CD4-positive, CD25-positive, alpha-beta regulatory T cell (primary cell): ENCODE results near the gene HDHD5. TPM values are rescaled to one million over a fixed set of nuclear protein-coding genes. Genes with fewer than 3 reads are reported as not detected.

Source experiments
- ATAC-seq, 2 donors: fragments of 150-1000 bp; cut with Tn5 transposase; one replicate each; pipeline ENCODE4 v1.10.0; 2021; ENCODE audit warnings: low read depth in 2 of 2, moderate number of reproducible peaks in 2 of 2, moderate library complexity in 1 of 2
- DNase-seq, 3 donors: peaks; one replicate each; pipeline versions ENCODE4 v3.0.0 to v3.0.0-alpha.2; 2012 to 2022; ENCODE audit warnings: mixed read lengths in 1 of 3
- H3K27ac ChIP-seq: one replicate; pipeline ENCODE4 v1.7.0; 2013; ENCODE audit warnings: mild to moderate bottlenecking, low read length; ENCODE audit not compliant: insufficient read depth, poor library complexity, severe bottlenecking
- H3K27me3 ChIP-seq: one replicate; pipeline ENCODE4 v1.7.0; 2013; ENCODE audit warnings: low read length; ENCODE audit not compliant: control insufficient read depth, insufficient read depth
- H3K36me3 ChIP-seq: one replicate; pipeline ENCODE4 v1.7.0; 2013; ENCODE audit warnings: mild to moderate bottlenecking, low read length, moderate library complexity; ENCODE audit not compliant: control insufficient read depth, insufficient read depth
- H3K4me1 ChIP-seq: 2 replicates; pipeline ENCODE4 v1.7.0; 2013; ENCODE audit warnings: mild to moderate bottlenecking, low read length; ENCODE audit not compliant: insufficient read depth, control insufficient read depth, poor library complexity, severe bottlenecking
- H3K4me3 ChIP-seq: one replicate; pipeline ENCODE4 v1.7.0; 2013; ENCODE audit warnings: low read depth, mild to moderate bottlenecking, low read length, moderate library complexity
- H3K9me3 ChIP-seq, 2 experiments: 1 replicate in 1 of 2; 2 replicates in 1 of 2; pipeline ENCODE4 v1.7.0; 2013; ENCODE audit warnings: low read length in 2 of 2, mild to moderate bottlenecking in 1 of 2, moderate library complexity in 1 of 2; ENCODE audit not compliant: control insufficient read depth in 2 of 2
- H3K27ac Mint-ChIP-seq, 3 donors: one replicate each; pipeline ENCODE4 v1.8.0; 2020 to 2022; ENCODE audit warnings: mild to moderate bottlenecking in 3 of 3, mixed read lengths in 3 of 3, moderate library complexity in 2 of 3
- H3K27me3 Mint-ChIP-seq: one replicate; pipeline ENCODE4 v1.8.0; 2022; ENCODE audit warnings: mild to moderate bottlenecking, mixed read lengths
- H3K36me3 Mint-ChIP-seq: one replicate; pipeline ENCODE4 v1.8.0; 2020; ENCODE audit warnings: mixed read lengths
- H3K4me1 Mint-ChIP-seq, 4 donors: one replicate each; pipeline ENCODE4 v1.8.0; 2020 to 2022; ENCODE audit warnings: mixed read lengths in 4 of 4, mild to moderate bottlenecking in 1 of 4
- H3K4me3 Mint-ChIP-seq, 4 donors: one replicate each; pipeline ENCODE4 v1.8.0; 2020 to 2022; ENCODE audit warnings: mild to moderate bottlenecking in 4 of 4, mixed read lengths in 4 of 4, moderate library complexity in 3 of 4
- H3K9me3 Mint-ChIP-seq, 7 donors: one replicate each; pipeline ENCODE4 v1.8.0; 2020 to 2022; ENCODE audit warnings: mixed read lengths in 7 of 7, mild to moderate bottlenecking in 3 of 7, moderate library complexity in 2 of 7
- polyA plus RNA-seq, 4 donors: library from polyadenylated mRNA; unstranded; fragments of 300-500 nt; fragmentation: Illumina TruSeq; gene quantifications; one replicate each; pipeline ENCODE4 v1.2.3, GENCODE V29; 2021
- total RNA-seq: library from RNA; stranded (reverse); gene quantifications from one replicate; pipeline ENCODE4 v1.2.3, GENCODE V29; 2022

HDHD5 gene
- total and polyA plus RNA-seq, 5 donors from 2014 or later, result 17.7 to 46.8 (median 44.3) TPM

- peak overlapping the region in 3 of 4 donors; percentile 4 to 76 (median 61) for H3K4me3 Mint-ChIP-seq
- DNase-seq, result no peak
Measured at GRCh38 chr22:17097701-17098100, 61.4 kb downstream of the HDHD5 start.

GRCh38 chr22:17097062-17097461, 62.0 kb downstream of the HDHD5 start:
- Mint-ChIP-seq H3K27me3 (no peaks in the 10 kb centered on the region), H3K9me3 (peaks cover 0 to 1% (median 0%) of the 10 kb centered on the region in 7 donors), H3K4me1 (peaks cover 26 to 88% (median 57%) of the 10 kb centered on the region in 4 donors), H3K4me3 (peak overlapping the region in 1 of 4 donors; percentile 36), H3K27ac (peak overlapping the region; percentile 48 to 68 (median 63)), H3K36me3 (peaks cover 38% of the 10 kb centered on the region)
- H3K27me3 ChIP-seq, result no peaks in the 10 kb centered on the region
- DNase-seq, result no peak
- ATAC-seq, result no peak
- H3K9me3 ChIP-seq, result no peaks in the 10 kb centered on the region
- H3K4me1 ChIP-seq, result peaks cover 41% of the 10 kb centered on the region
- no peak overlapping the region for H3K4me3 ChIP-seq
- H3K27ac ChIP-seq, result no peak overlapping the region
- H3K36me3 ChIP-seq, result peaks cover 58% of the 10 kb centered on the region

More at GRCh38 chr22:17097701-17098100, 61.4 kb downstream of the HDHD5 start:
- ATAC-seq, result no peak
- H3K27ac ChIP-seq, result no peak overlapping the region
- Mint-ChIP-seq H3K27ac (peak overlapping the region; percentile 63 to 92 (median 92)), H3K4me1 (peaks cover 22 to 84% (median 53%) of the 10 kb centered on the region in 4 donors), H3K36me3 (peaks cover 42% of the 10 kb centered on the region), H3K27me3 (no peaks in the 10 kb centered on the region), H3K9me3 (peaks cover 0 to 1% (median 0%) of the 10 kb centered on the region in 7 donors)
- H3K36me3 ChIP-seq, result peaks cover 64% of the 10 kb centered on the region
- peaks cover 36% of the 10 kb centered on the region for H3K4me1 ChIP-seq
- no peaks in the 10 kb centered on the region for H3K27me3 ChIP-seq
- no peaks in the 10 kb centered on the region for H3K9me3 ChIP-seq
- no peak overlapping the region for H3K4me3 ChIP-seq

GRCh38 chr22:17096071-17096470, 63.0 kb downstream of the HDHD5 start:
- peaks cover 28% of the 10 kb centered on the region for H3K36me3 Mint-ChIP-seq

GRCh38 chr22:17095538-17095937, 63.5 kb downstream of the HDHD5 start:
- no peak for DNase-seq
- H3K4me1 Mint-ChIP-seq, result peaks cover 31 to 94% (median 66%) of the 10 kb centered on the region in 4 donors
- ATAC-seq, result no peak
- H3K36me3 Mint-ChIP-seq, result peaks cover 27% of the 10 kb centered on the region
- H3K9me3 Mint-ChIP-seq, result peaks cover 0 to 1% (median 0%) of the 10 kb centered on the region in 7 donors
- no peaks in the 10 kb centered on the region for H3K27me3 ChIP-seq
- no peaks in the 10 kb centered on the region for H3K27me3 Mint-ChIP-seq
- no peak overlapping the region for H3K27ac ChIP-seq
- peak overlapping the region in 1 of 4 donors; percentile 25 for H3K4me3 Mint-ChIP-seq
- no peak overlapping the region for H3K4me3 ChIP-seq
- H3K36me3 ChIP-seq, result peaks cover 43% of the 10 kb centered on the region
- no peaks in the 10 kb centered on the region for H3K9me3 ChIP-seq
- H3K27ac Mint-ChIP-seq, result peak overlapping the region in 2 of 3 donors; percentile 67 to 68
- peaks cover 51% of the 10 kb centered on the region for H3K4me1 ChIP-seq

More at GRCh38 chr22:17096071-17096470, 63.0 kb downstream of the HDHD5 start:
- H3K27me3 ChIP-seq, result no peaks in the 10 kb centered on the region
- peaks cover 48% of the 10 kb centered on the region for H3K36me3 ChIP-seq
- peak overlapping the region in 1 of 3 donors; percentile 68 for H3K27ac Mint-ChIP-seq
- H3K9me3 ChIP-seq, result no peaks in the 10 kb centered on the region
- H3K27me3 Mint-ChIP-seq, result no peaks in the 10 kb centered on the region
- no peak overlapping the region for H3K27ac ChIP-seq
- no peak for DNase-seq
- H3K4me3 Mint-ChIP-seq, result peak overlapping the region in 1 of 4 donors; percentile 25
- no peak for ATAC-seq
- peaks cover 0 to 1% (median 0%) of the 10 kb centered on the region in 7 donors for H3K9me3 Mint-ChIP-seq
- H3K4me3 ChIP-seq, result no peak overlapping the region
- H3K4me1 ChIP-seq, result peaks cover 45% of the 10 kb centered on the region
- H3K4me1 Mint-ChIP-seq, result peaks cover 26 to 93% (median 62%) of the 10 kb centered on the region in 4 donors

- no peak for DNase-seq
- no peak overlapping the region for H3K4me3 ChIP-seq
- H3K4me1 Mint-ChIP-seq, result peaks cover 27 to 91% (median 64%) of the 10 kb centered on the region in 4 donors
- no peak overlapping the region for H3K27ac ChIP-seq
- no peak for ATAC-seq
- no peaks in the 10 kb centered on the region for H3K9me3 ChIP-seq
- peaks cover 54% of the 10 kb centered on the region for H3K4me1 ChIP-seq
- H3K27ac Mint-ChIP-seq, result no peak overlapping the region
- peaks cover 11% of the 10 kb centered on the region for H3K36me3 Mint-ChIP-seq
- H3K36me3 ChIP-seq, result peaks cover 18% of the 10 kb centered on the region
- H3K4me3 Mint-ChIP-seq, result peak overlapping the region in 3 of 4 donors; percentile 31 to 37 (median 32)
- no peaks in the 10 kb centered on the region for H3K27me3 Mint-ChIP-seq
- H3K9me3 Mint-ChIP-seq, result peaks cover 0 to 1% (median 0%) of the 10 kb centered on the region in 7 donors
- H3K27me3 ChIP-seq, result no peaks in the 10 kb centered on the region
Measured at GRCh38 chr22:17093081-17093480, 66.0 kb downstream of the HDHD5 start.

- Histone ChIP-seq H3K4me3 (no peak overlapping the region), H3K27me3 (no peaks in the 10 kb centered on the region), H3K36me3 (peaks cover 7% of the 10 kb centered on the region), H3K4me1 (peaks cover 54% of the 10 kb centered on the region), H3K27ac (no peak overlapping the region), H3K9me3 (no peaks in the 10 kb centered on the region)
- Mint-ChIP-seq H3K4me1 (peaks cover 27 to 91% (median 65%) of the 10 kb centered on the region in 4 donors), H3K4me3 (peak overlapping the region in 3 of 4 donors; percentile 39 to 44 (median 43)), H3K36me3 (peaks cover 5% of the 10 kb centered on the region), H3K27me3 (peaks cover under 1% of the 10 kb centered on the region), H3K27ac (peak overlapping the region in 1 of 3 donors; percentile 32), H3K9me3 (peaks cover 0 to 1% (median 0%) of the 10 kb centered on the region in 7 donors)
- DNase-seq, result no peak
- ATAC-seq, result no peak
Measured at GRCh38 chr22:17091851-17092250, 67.2 kb downstream of the HDHD5 start.

- peak overlapping the region; percentile 16 to 65 (median 44) for H3K4me3 Mint-ChIP-seq
- H3K9me3 ChIP-seq, result no peaks in the 10 kb centered on the region
- H3K9me3 Mint-ChIP-seq, result peaks cover 0 to 2% (median 0%) of the 10 kb centered on the region in 7 donors
- H3K36me3 Mint-ChIP-seq, result peaks cover 5% of the 10 kb centered on the region
- H3K4me3 ChIP-seq, result peak overlapping the region; percentile 15
- H3K4me1 ChIP-seq, result peaks cover 62% of the 10 kb centered on the region
- no peak for ATAC-seq
- no peak overlapping the region for H3K27ac ChIP-seq
- peaks cover 5% of the 10 kb centered on the region for H3K36me3 ChIP-seq
- H3K27me3 ChIP-seq, result no peaks in the 10 kb centered on the region
- no peak for DNase-seq
- peaks cover 27 to 91% (median 70%) of the 10 kb centered on the region in 4 donors for H3K4me1 Mint-ChIP-seq
- peak overlapping the region in 2 of 3 donors; percentile 50 to 74 for H3K27ac Mint-ChIP-seq
- H3K27me3 Mint-ChIP-seq, result peaks cover 4% of the 10 kb centered on the region
Measured at GRCh38 chr22:17090550-17090949, 68.5 kb downstream of the HDHD5 start.
